DND-41 (cell line): ENCODE results near the gene MRPS31.
"Not testable (repeated sequence)": the region's sequence is repeated elsewhere in the genome, so short reads cannot be mapped to it uniquely, and the experiment has no call there.

Source experiments
- ATAC-seq: fragments of 200-7000 bp; cut with Tn5 transposase; 3 replicates; pipeline ENCODE4 v1.9.1; 2021; ENCODE audit warnings: low read depth; ENCODE audit not compliant: insufficient read depth
- DNase-seq: peaks from one replicate; pipeline ENCODE4 v3.0.0-alpha.2; 2020
- H2AFZ ChIP-seq: 2 replicates; pipeline ENCODE4 v1.6.0; 2012; ENCODE audit warnings: low read depth, low read length
- H3K27ac ChIP-seq: 2 replicates; pipeline ENCODE4 v1.5.1; 2012; ENCODE audit warnings: low read length, inconsistent platforms
- H3K27me3 ChIP-seq: fragments of 200-600 bp; sonication (generic); 2 replicates; pipeline ENCODE4 v1.6.0; 2012; ENCODE audit warnings: low read length, mild to moderate bottlenecking, inconsistent platforms; ENCODE audit not compliant: insufficient read depth, poor library complexity
- H3K36me3 ChIP-seq: 2 replicates; pipeline ENCODE4 v1.5.1; 2012; ENCODE audit warnings: low read length, inconsistent platforms; ENCODE audit not compliant: insufficient read depth
- H3K4me1 ChIP-seq: 2 replicates; pipeline ENCODE4 v1.5.1; 2012; ENCODE audit warnings: mild to moderate bottlenecking, low read length; ENCODE audit not compliant: insufficient read depth
- H3K4me2 ChIP-seq: 2 replicates; pipeline ENCODE4 v1.6.0; 2012; ENCODE audit warnings: mild to moderate bottlenecking, moderate library complexity, low read length, inconsistent platforms; ENCODE audit not compliant: insufficient read depth
- H3K4me3 ChIP-seq, 2 experiments: fragments of 200-600 bp in 1 of 2; shearing (Covaris generic) in 1 of 2; 2 replicates each; pipeline ENCODE4 v1.5.1; 2012 to 2016; ENCODE audit warnings: inconsistent platforms in 2 of 2, low read length in 2 of 2, mild to moderate bottlenecking in 2 of 2, low read depth in 1 of 2, moderate library complexity in 1 of 2
- H3K79me2 ChIP-seq: 2 replicates; pipeline ENCODE4 v1.6.0; 2012; ENCODE audit warnings: low read length, inconsistent platforms; ENCODE audit not compliant: insufficient read depth
- H3K9ac ChIP-seq: 2 replicates; pipeline ENCODE4 v1.6.0; 2012; ENCODE audit warnings: low read depth, mild to moderate bottlenecking, inconsistent platforms, low read length, moderate library complexity
- H3K9me3 ChIP-seq: 2 replicates; pipeline ENCODE4 v1.5.1; 2012; ENCODE audit warnings: low read length, moderate library complexity, mild to moderate bottlenecking, inconsistent platforms; ENCODE audit not compliant: insufficient read depth, severe bottlenecking
- H4K20me1 ChIP-seq: 2 replicates; pipeline ENCODE4 v1.6.0; 2012; ENCODE audit warnings: low read length; ENCODE audit not compliant: insufficient read depth
- EZH2 ChIP-seq: IDR thresholded peaks from 3 replicates; pipeline ENCODE4 v1.6.1; 2012; ENCODE audit warnings: borderline replicate concordance, low read depth, mild to moderate bottlenecking, moderate library complexity, low read length, inconsistent platforms; ENCODE audit not compliant: severe bottlenecking
- TF ChIP-seq, protein P1 (sequence below): IDR thresholded peaks from 2 replicates; pipeline ENCODE4 v1.5.1; 2012; ENCODE audit warnings: borderline replicate concordance, low read length, moderate library complexity, mild to moderate bottlenecking; ENCODE audit not compliant: poor library complexity, severe bottlenecking; ENCODE audit errors: extremely low read depth

The MRPS31 gene

DNA sequence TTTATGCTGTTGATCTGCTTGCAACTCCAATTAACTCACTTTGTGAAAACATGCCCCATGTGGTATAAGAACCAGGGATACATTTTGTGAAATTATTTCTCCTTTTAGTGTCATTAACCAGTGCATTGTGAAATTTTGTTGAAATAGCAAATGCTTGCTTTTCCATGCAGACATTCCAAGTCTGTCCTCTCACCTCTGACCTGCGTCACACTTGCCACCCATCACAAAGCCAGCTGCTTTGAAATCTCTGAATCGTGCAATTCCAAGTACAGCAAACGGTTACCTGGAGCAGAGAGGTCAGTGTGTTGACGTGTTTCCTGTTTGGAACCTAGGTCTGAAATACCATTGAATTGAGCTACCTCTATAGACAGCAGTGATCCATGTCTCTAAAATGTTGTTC lies 13.6 kb upstream of the MRPS31 start:
- TF ChIP-seq, protein P1, sequence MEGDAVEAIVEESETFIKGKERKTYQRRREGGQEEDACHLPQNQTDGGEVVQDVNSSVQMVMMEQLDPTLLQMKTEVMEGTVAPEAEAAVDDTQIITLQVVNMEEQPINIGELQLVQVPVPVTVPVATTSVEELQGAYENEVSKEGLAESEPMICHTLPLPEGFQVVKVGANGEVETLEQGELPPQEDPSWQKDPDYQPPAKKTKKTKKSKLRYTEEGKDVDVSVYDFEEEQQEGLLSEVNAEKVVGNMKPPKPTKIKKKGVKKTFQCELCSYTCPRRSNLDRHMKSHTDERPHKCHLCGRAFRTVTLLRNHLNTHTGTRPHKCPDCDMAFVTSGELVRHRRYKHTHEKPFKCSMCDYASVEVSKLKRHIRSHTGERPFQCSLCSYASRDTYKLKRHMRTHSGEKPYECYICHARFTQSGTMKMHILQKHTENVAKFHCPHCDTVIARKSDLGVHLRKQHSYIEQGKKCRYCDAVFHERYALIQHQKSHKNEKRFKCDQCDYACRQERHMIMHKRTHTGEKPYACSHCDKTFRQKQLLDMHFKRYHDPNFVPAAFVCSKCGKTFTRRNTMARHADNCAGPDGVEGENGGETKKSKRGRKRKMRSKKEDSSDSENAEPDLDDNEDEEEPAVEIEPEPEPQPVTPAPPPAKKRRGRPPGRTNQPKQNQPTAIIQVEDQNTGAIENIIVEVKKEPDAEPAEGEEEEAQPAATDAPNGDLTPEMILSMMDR = no peak
- no peak for TF ChIP-seq EZH2
- Histone ChIP-seq H4K20me1 (no peaks in the 10 kb centered on the region), H3K27me3 (no peaks in the 10 kb centered on the region), H3K27ac (no peak overlapping the region), H3K4me1 (peaks cover 14% of the 10 kb centered on the region), H2AFZ (no peak overlapping the region), H3K9me3 (no peaks in the 10 kb centered on the region), H3K36me3 (no peaks in the 10 kb centered on the region), H3K79me2 (peaks cover 12% of the 10 kb centered on the region), H3K4me3 (no peak overlapping the region), H3K4me2 (no peak overlapping the region), H3K9ac (no peak overlapping the region)
- ATAC-seq (no peak), DNase-seq (no peak)

DNA sequence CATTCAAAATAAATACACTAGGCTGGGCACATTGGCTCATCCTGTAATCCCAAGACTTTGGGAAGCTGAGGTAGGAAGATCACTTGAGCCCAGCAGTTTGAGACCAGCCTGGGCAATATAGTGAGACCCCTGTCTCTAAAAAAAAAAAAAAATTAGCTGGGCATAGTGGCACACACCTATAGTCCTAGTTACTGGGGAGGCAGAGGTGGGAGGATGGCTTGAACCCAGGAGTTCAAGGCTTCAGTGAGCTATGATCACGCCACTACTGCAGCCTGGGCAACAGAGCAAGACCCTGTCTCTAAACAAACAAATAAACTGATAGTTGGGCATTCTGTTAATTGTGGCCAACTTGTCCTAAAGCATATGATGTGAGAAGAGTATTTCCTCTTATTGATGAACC lies 12.0 kb upstream of the MRPS31 start:
- H3K79me2 ChIP-seq, DNase-seq, H3K36me3 ChIP-seq, H3K4me2 ChIP-seq, H3K4me3 ChIP-seq, H3K9me3 ChIP-seq, ATAC-seq, H3K4me1 ChIP-seq, H4K20me1 ChIP-seq, H3K27me3 ChIP-seq, H2AFZ ChIP-seq, H3K9ac ChIP-seq, H3K27ac ChIP-seq: not testable (repeated sequence)

- Histone ChIP-seq H3K36me3 (no peaks in the 10 kb centered on the region), H3K9ac (no peak overlapping the region), H3K27ac (no peak overlapping the region), H3K27me3 (no peaks in the 10 kb centered on the region), H2AFZ (no peak overlapping the region), H3K79me2 (no peaks in the 10 kb centered on the region), H4K20me1 (no peaks in the 10 kb centered on the region), H3K4me3 (no peak overlapping the region), H3K4me2 (no peak overlapping the region), H3K9me3 (no peaks in the 10 kb centered on the region), H3K4me1 (peaks cover 14% of the 10 kb centered on the region)
- TF ChIP-seq, protein P1 = no peak
- TF ChIP-seq EZH2 = no peak
- DNase-seq (no peak), ATAC-seq (no peak)
These were observed 10.7 kb upstream of the MRPS31 start for GRCh38 chr13:40781717-40782116.

DNA sequence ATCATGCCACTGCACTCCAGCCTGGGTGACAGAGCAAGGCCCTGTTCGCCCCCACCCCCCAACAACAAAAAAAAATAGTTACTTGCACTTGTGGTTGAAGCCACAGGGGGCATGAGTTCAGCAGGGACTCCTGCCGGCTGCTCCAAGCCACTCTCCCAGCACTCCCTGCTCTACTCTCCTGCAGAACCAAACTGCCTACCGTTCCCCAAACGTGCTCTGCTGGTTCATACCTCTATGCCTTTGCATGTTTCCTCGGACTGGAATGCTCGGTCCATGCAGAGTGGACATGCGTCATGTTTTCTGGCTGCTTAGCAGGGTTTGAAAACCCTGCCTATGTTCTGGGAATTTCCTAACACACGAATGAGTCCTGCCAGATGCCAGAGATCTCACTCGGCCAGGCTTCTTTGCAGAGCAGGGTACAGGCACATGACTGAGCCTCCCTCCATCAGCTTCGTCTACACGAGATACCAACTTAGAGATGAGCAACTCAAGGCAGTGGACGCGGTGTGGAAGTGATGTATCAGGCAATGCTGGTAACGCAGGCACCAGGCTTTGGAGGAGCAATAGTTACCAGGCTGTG lies 9.9 kb upstream of the MRPS31 start:
- no peak for DNase-seq

More for the DNA sequence above, 9.9 kb upstream of the MRPS31 start:
- Histone ChIP-seq H3K36me3 (no peaks in the 10 kb centered on the region), H3K4me1 (peaks cover 22% of the 10 kb centered on the region), H3K9ac (no peak overlapping the region), H3K9me3 (no peaks in the 10 kb centered on the region), H3K79me2 (no peaks in the 10 kb centered on the region), H3K4me3 (no peak overlapping the region), H3K4me2 (no peak overlapping the region), H3K27me3 (no peaks in the 10 kb centered on the region), H3K27ac (no peak overlapping the region), H2AFZ (no peak overlapping the region), H4K20me1 (no peaks in the 10 kb centered on the region)
- TF ChIP-seq, protein P1 = peak; percentile 24
- TF ChIP-seq EZH2 = no peak
- 0 out of 3 replicates have a peak, but pooled peaks have one; percentile 18 for ATAC-seq
